GM23248 (cell line): Measurements from ENCODE around the gene UNC5C.

ENCODE experiments used
- EZH2 ChIP-seq: fragments of 200-600 bp; sonication (generic); IDR thresholded peaks from 2 replicates; pipeline ENCODE4 v1.6.1; 2018; ENCODE audit warnings: antibody characterized with exemption, mild to moderate bottlenecking; ENCODE audit not compliant: insufficient read depth, poor library complexity, severe bottlenecking
- EZH2phosphoT487 ChIP-seq: fragments of 200-600 bp; sonication (generic); IDR thresholded peaks from 2 replicates; pipeline ENCODE4 v1.6.1; 2018; ENCODE audit warnings: antibody characterized with exemption, moderate library complexity, mild to moderate bottlenecking, low read depth; ENCODE audit not compliant: insufficient read depth

DNA sequence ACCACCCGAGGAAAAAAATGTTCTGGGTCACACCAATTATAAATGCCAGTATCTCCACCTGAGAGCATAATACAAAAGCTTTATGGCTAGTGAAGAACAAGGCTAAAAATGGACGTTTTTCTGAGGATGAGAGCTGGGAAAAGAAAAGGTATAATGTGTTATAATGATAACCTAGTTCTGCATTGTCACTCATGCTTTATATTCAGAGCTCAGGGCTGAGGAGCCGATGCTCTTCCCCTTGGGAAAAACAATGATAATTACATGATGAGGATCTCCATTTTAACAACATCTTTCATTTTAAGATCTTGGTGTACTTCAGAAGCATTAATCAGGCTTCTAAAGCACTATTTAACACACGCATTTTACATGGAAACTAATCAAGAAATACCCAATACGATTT, 333.7 kb downstream of the UNC5C start:
- TF ChIP-seq EZH2 (no peak), EZH2phosphoT487 (no peak)
